Subcutaneous adipose tissue (tissue), 4 donors: ENCODE data around the gene SGPP1. TPM values are rescaled to one million over a fixed set of nuclear protein-coding genes. Genes with fewer than 3 reads are reported as not detected.

Experiments used
- CTCF ChIP-seq: fragments of 450-650 bp; IDR thresholded peaks from one replicate; pipeline ENCODE4 v1.5.1; 2016; ENCODE audit warnings: low read depth, mild to moderate bottlenecking, control low read depth, antibody characterized with exemption, moderate library complexity
- total RNA-seq, 4 donors: library from RNA; depleted of rRNA; stranded (reverse); fragments of >200 nt; gene quantifications; one replicate each; pipeline ENCODE4 v1.1.0, GENCODE V29; 2016

Gene SGPP1
- total RNA-seq, 4 donors from 2014 or later: 18.1 to 35.2 (median 32.0) TPM

GRCh38 chr14:63656194-63656593 lies 71.7 kb downstream of the SGPP1 start:
- no peak for TF ChIP-seq CTCF

DNA sequence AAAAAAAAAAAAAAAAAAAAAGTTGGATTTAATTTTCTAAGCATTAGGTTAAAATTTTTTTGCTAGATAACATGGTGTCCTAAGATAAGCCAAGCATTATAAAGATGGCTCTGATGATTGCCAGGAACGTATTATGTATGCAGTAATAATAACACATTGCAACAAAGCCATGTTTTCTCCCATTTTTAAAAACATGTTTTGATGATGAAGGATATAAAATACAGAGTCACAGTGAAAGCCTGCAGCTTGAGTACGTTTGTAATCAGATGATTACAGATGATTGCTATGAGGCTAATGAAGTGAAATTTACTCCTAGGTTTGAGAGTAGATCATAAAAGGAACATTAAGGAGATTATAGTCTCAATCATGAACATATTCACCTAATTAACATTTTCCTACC lies 72.9 kb downstream of the SGPP1 start:
- TF ChIP-seq CTCF: no peak

DNA sequence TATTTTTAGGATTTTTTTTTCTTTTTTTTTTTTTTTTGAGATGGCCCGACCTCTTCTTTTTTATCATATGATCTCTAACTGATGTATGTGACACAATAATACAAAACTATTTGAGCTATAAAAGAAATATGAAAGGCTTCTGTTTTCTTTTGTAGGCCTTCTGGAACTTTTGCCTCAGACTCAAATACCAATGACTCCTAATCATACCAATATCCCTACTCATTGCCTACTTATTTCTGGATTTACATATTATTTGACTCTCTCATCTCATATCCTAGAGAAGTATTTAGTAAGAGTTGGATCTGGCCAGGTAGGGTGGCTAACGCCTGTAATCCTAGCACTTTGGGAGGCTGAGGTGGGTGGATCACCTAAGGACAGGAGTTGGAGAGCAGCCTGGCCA lies 73.5 kb downstream of the SGPP1 start:
- TF ChIP-seq CTCF: no peak

GRCh38 chr14:63652406-63652805 lies 75.5 kb downstream of the SGPP1 start:
- TF ChIP-seq CTCF: no peak

- no peak for TF ChIP-seq CTCF
These were observed 77.5 kb downstream of the SGPP1 start for GRCh38 chr14:63650256-63650952.

- no peak for TF ChIP-seq CTCF
These were observed 80.0 kb downstream of the SGPP1 start for GRCh38 chr14:63647696-63648410.

DNA sequence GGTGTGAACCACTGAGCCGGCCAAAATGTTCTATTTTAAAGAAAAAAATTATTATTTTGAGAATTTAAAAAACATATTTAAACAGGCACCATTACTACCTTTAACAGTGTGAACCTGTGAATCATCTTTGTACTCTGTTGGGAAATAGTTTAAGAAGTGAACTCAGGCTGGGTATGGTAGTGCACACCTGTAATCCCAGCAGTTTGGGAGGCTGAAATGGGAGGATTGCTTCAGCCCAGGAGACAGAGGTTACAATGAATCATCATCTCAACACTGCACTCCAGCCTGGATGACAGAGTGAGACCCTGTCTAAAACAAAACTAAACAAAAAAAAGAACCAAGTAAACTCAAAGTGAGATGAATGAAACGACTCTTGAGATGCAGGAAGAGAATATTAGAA lies 83.1 kb downstream of the SGPP1 start:
- no peak for TF ChIP-seq CTCF
